Endothelial cell (in vitro differentiated cells): ENCODE results near the gene APBA2. TPM values are rescaled to one million over a fixed set of nuclear protein-coding genes. Genes with fewer than 3 reads are reported as not detected.

Experiments
- DNase-seq: peaks from one replicate; pipeline ENCODE4 v3.0.0; 2021; ENCODE audit warnings: low spot score
- H3K27ac Mint-ChIP-seq: one replicate; pipeline ENCODE4 v1.8.0; 2021; ENCODE audit warnings: mixed read lengths, inconsistent platforms; ENCODE audit not compliant: unreplicated experiment
- H3K27me3 Mint-ChIP-seq: one replicate; pipeline ENCODE4 v1.8.0; 2021; ENCODE audit warnings: mild to moderate bottlenecking, moderate library complexity, mixed read lengths, inconsistent platforms; ENCODE audit not compliant: unreplicated experiment
- H3K36me3 Mint-ChIP-seq: one replicate; pipeline ENCODE4 v1.8.0; 2021; ENCODE audit warnings: mild to moderate bottlenecking, low read depth, mixed read lengths, inconsistent platforms; ENCODE audit not compliant: unreplicated experiment
- H3K4me1 Mint-ChIP-seq: one replicate; pipeline ENCODE4 v1.8.0; 2021; ENCODE audit warnings: mild to moderate bottlenecking, mixed read lengths, inconsistent platforms; ENCODE audit not compliant: unreplicated experiment
- H3K4me3 Mint-ChIP-seq: one replicate; pipeline ENCODE4 v1.8.0; 2021; ENCODE audit warnings: mild to moderate bottlenecking, mixed read lengths, inconsistent platforms; ENCODE audit not compliant: unreplicated experiment
- H3K9me3 Mint-ChIP-seq: one replicate; pipeline ENCODE4 v1.8.0; 2021; ENCODE audit warnings: mixed read lengths, inconsistent platforms; ENCODE audit not compliant: unreplicated experiment
- total RNA-seq: library from RNA; stranded (reverse); fragmentation: NEBNext Ultra II Directional; extraction: Animal tissue kit (Norgen Biotek cat#: 25700); gene quantifications from one replicate; pipeline ENCODE4 v1.2.1, GENCODE V29; 2021; ENCODE audit not compliant: unreplicated experiment
- TF ChIP-seq, protein P1 (sequence below): fragments of 200-600 bp; sonication (generic); IDR thresholded peaks from one replicate; pipeline ENCODE4 v1.5.0; 2021; ENCODE audit warnings: antibody characterized with exemption; ENCODE audit not compliant: unreplicated experiment

APBA2 gene
- total RNA-seq, 1 donor from 2014 or later = 33.1 TPM

DNA sequence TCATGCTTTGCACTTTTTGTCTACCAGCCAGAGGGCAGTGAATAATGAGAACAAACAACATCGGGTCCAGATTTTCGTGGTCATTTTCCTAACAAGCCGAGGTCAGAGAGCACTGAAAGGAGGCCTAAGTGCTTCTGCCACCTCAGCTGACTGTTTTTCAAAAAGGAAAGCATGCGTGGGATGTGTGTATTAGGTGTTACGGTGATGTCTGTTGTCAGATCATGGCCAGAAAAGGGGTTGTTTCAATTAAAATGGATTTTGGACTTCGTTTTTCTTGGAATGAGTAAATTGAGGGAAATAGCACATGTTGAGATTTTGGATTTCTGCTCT is 99.5 kb downstream of the APBA2 start:
- TF ChIP-seq, protein P1, sequence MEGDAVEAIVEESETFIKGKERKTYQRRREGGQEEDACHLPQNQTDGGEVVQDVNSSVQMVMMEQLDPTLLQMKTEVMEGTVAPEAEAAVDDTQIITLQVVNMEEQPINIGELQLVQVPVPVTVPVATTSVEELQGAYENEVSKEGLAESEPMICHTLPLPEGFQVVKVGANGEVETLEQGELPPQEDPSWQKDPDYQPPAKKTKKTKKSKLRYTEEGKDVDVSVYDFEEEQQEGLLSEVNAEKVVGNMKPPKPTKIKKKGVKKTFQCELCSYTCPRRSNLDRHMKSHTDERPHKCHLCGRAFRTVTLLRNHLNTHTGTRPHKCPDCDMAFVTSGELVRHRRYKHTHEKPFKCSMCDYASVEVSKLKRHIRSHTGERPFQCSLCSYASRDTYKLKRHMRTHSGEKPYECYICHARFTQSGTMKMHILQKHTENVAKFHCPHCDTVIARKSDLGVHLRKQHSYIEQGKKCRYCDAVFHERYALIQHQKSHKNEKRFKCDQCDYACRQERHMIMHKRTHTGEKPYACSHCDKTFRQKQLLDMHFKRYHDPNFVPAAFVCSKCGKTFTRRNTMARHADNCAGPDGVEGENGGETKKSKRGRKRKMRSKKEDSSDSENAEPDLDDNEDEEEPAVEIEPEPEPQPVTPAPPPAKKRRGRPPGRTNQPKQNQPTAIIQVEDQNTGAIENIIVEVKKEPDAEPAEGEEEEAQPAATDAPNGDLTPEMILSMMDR = no peak
- Mint-ChIP-seq H3K9me3 (no peaks in the 10 kb centered on the region), H3K36me3 (no peaks in the 10 kb centered on the region)

DNA sequence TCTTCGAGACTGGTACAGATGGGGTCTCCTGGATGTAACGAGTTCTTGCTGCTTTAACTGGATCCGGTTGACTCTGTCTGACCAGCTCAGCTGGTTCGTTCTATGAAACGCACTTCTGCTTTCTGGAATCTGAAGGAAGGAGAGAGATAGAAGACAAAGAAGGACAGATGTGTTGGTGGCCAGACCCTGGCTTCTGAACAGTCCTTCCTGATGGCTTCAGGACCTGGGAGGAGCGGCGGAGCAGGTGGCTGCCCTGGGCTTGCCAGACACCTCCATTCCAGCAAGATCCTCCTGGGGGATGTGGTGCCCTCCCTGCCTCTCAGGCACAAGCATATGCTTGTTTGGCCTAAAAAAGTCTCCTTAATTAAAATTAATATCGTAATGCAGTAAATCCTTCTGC is 99.9 kb downstream of the APBA2 start:
- Mint-ChIP-seq H3K9me3 (no peaks in the 10 kb centered on the region), H3K4me3 (no peak overlapping the region), H3K36me3 (no peaks in the 10 kb centered on the region), H3K4me1 (peaks cover 17% of the 10 kb centered on the region), H3K27me3 (peaks cover 4% of the 10 kb centered on the region), H3K27ac (no peak overlapping the region)
- TF ChIP-seq, protein P1 = no peak
- no peak for DNase-seq

More for the DNA sequence above, 99.5 kb downstream of the APBA2 start:
- no peak for DNase-seq
- Mint-ChIP-seq H3K27me3 (peaks cover 4% of the 10 kb centered on the region), H3K27ac (no peak overlapping the region), H3K4me3 (no peak overlapping the region), H3K4me1 (peaks cover 17% of the 10 kb centered on the region)

DNA sequence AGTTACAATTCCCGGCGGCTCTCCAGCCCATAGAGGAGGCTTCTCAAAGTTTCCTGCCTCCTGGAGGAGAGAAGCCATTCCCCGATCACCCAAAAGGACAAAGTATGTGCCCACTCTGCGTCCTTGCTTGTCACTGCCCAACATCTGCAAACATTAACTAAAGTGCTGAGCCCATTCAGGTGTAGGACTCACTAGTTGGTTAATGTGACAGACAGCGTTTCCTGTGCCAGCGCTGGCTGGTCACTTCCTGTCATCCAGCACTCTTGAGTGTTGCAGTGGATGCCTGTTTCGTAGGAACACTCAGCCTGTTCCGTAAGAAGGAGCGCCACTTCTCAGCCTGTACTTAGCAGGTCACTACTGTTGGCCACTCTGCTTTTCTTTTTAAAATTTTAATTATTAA is 100.3 kb downstream of the APBA2 start:
- Mint-ChIP-seq H3K4me1 (peaks cover 17% of the 10 kb centered on the region), H3K36me3 (no peaks in the 10 kb centered on the region), H3K27me3 (peaks cover 5% of the 10 kb centered on the region), H3K4me3 (no peak overlapping the region), H3K27ac (peak overlapping the region; percentile 57), H3K9me3 (no peaks in the 10 kb centered on the region)
- DNase-seq = no peak
- TF ChIP-seq, protein P1 = no peak

DNA sequence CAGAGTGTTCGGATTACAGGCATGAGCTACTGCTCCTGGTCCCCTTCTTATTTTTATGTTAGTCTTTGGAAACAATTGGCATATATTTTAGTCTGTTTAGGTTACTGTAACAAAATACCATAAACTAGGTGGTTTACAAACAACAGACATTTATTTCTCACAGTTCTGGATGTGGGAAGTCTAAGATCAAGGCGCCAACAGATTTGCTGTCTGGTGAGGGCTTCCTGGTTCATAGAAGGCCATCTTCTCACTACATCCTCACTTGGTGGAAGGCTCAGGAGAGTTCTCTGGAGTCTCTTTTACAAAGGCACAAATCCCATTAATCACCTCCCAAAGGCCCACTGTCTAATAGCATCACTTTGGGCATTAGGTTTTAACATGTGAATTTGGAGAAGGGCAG is 101.0 kb downstream of the APBA2 start:
- no peaks in the 10 kb centered on the region for H3K36me3 Mint-ChIP-seq
- DNase-seq = no peak
- peaks cover 7% of the 10 kb centered on the region for H3K27me3 Mint-ChIP-seq
- H3K27ac Mint-ChIP-seq = no peak overlapping the region
- H3K4me3 Mint-ChIP-seq = no peak overlapping the region
- H3K9me3 Mint-ChIP-seq = no peaks in the 10 kb centered on the region
- TF ChIP-seq, protein P1 = no peak
- peaks cover 17% of the 10 kb centered on the region for H3K4me1 Mint-ChIP-seq

DNA sequence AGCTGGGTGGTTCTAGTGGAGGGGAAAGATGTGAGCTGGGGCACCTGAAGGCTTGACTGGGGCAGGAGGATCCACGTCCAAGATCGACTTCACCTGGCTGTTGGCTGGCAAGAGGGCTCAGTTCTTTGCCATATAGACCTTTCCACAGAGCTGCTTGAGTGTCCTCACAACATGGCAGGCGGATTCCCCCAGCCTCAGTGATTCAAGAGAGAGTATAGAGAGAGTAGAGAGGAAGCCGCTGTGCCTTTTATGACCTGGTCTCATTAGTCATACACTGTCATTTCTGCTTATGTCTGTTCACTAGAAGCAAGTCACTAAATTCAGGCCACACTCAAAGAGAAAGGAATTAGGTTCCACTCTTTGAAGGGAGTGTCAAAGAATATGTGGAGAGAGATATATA is 101.6 kb downstream of the APBA2 start:
- TF ChIP-seq, protein P1 = no peak
- DNase-seq = no peak
- Mint-ChIP-seq H3K36me3 (no peaks in the 10 kb centered on the region), H3K27ac (no peak overlapping the region), H3K9me3 (no peaks in the 10 kb centered on the region), H3K4me3 (no peak overlapping the region), H3K27me3 (peaks cover 8% of the 10 kb centered on the region), H3K4me1 (peaks cover 18% of the 10 kb centered on the region)
